ENCODE measurements around the gene RAD9A.

RAD9A gene

DNA sequence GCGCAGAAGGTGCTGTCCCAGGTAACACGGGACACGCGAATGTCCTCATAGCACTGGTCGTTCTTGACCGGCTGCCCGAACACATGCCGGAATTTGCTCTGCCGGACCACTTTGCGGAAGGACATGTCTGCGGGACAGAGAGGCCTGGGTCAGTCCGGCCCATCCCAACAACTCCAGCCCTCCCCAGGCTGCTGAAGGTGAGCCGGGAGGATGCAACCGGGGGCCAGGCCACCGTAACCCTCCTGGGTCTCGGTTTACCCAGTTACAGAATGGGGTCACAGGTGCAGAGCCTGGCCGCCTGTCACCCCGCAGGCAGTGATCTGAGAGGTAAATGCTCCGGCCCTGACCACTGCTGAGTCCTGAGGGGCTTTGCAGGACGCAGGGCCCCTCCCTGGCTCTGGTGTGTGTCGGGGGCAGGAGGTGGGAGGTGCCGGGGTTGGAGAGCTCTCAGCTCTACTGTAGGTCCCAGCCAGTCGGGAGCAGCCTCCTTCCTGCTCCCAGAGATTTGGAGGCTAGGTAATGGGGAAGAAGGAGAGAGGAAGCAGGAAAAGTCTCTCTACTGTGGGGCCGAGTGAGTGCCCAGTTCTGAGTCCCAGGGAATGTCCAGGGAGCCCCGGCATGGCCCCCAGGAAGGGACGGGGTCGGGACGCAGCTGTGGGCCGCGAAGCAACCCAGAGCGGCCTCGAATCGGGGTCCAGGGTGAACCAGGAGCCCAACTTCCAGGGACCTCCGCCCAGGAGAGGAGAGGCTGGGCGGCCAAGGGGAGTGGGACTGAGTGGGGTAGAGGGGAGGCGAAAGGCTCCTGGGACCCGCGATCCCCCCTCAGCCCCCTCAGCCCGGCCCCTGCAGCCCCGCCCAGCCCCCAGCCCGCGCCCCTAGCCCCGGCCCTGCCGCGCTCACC lies 51.0 kb downstream of the RAD9A start:
- no peak for DNase-seq

DNA sequence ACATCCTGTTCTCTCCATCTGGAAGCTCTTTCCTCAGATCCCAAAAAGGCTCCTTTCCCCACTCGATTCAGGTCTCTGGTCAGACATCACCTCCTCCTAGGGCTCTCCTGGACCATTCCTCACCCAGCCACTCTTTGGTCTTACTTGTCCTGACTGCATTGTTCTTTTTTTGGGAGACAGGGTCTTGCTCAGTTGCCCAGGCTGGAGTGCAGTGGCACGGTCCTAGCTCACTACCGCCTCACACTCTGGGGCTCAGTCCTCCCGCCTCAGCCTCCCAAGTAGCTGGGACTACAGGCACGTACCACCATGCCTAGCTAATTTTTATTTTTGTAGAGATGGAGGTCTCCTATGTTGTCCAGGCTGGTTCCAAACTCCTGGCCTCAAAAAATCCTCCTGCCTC lies 53.7 kb downstream of the RAD9A start:
- DNase-seq = no peak
